DMS153 treated with DMSO at 0.1 percent for 48 hours (cell line): ENCODE measurements around the gene NLRP11.
"Not testable (repeated sequence)": the region's sequence is repeated elsewhere in the genome, so short reads cannot be mapped to it uniquely, and the experiment has no call there.

ENCODE experiments used
- DNase-seq: peaks from one replicate; lab custom pipeline; 2025; ENCODE audit not compliant: unreplicated experiment; lab: John Stamatoyannopoulos, UW

The NLRP11 gene

GRCh38 chr19:55781112-55781511 is 50.7 kb downstream of the NLRP11 start:
- DNase-seq = no peak

GRCh38 chr19:55778331-55778730 is 53.5 kb downstream of the NLRP11 start:
- DNase-seq = no peak

- peak; percentile 11 for DNase-seq
Measured at GRCh38 chr19:55777528-55777927, 54.3 kb downstream of the NLRP11 start.

GRCh38 chr19:55769632-55770031 is 62.2 kb downstream of the NLRP11 start:
- not testable (repeated sequence) for DNase-seq

GRCh38 chr19:55768818-55769217 is 63.0 kb downstream of the NLRP11 start, which contains the start of gene RFPL4AL1:
Gene RFPL4AL1 (plus strand): TSS chr19:55769118. CDS start chr19:55771805, 2,687 bp downstream.
- not testable (repeated sequence) for DNase-seq

GRCh38 chr19:55766466-55766865 is 65.3 kb downstream of the NLRP11 start:
- DNase-seq = no peak

GRCh38 chr19:55758797-55759196 is 73.0 kb downstream of the NLRP11 start, which contains the start of gene RFPL4A:
Gene RFPL4A (plus strand): TSS chr19:55759097. CDS start chr19:55761801, 2,704 bp downstream.
- DNase-seq = not testable (repeated sequence)

- DNase-seq = not testable (repeated sequence)
Measured at GRCh38 chr19:55756808-55757207, 75.0 kb downstream of the NLRP11 start.

- DNase-seq = no peak
Measured at GRCh38 chr19:55753401-55753800, 78.4 kb downstream of the NLRP11 start.

GRCh38 chr19:55750715-55751114 is 81.1 kb downstream of the NLRP11 start:
- no peak for DNase-seq

GRCh38 chr19:55738302-55738701 is 93.5 kb downstream of the NLRP11 start, which contains the start of gene NLRP9:
Gene NLRP9 (minus strand): TSS chr19:55738402. CDS start chr19:55738374, 28 bp downstream.
- no peak for DNase-seq
